H9 (cell line): Measurements from ENCODE around the gene HBD. TPM values are rescaled to one million over a fixed set of nuclear protein-coding genes. Genes with fewer than 3 reads are reported as not detected.

Experiments
- DNase-seq: peaks from one replicate; pipeline ENCODE4 v3.0.0-alpha.2; 2017
- H2AFZ ChIP-seq: one replicate; pipeline ENCODE4 v1.6.1; 2013; ENCODE audit warnings: mild to moderate bottlenecking, low read length, control low read depth, moderate library complexity
- H2AK5ac ChIP-seq: 2 replicates; pipeline ENCODE4 v1.6.1; 2013; ENCODE audit warnings: low read length, control low read depth, mixed read lengths; ENCODE audit not compliant: insufficient read length
- H2BK120ac ChIP-seq: one replicate; pipeline ENCODE4 v1.6.1; 2013; ENCODE audit warnings: low read depth, mild to moderate bottlenecking, low read length, control low read depth, inconsistent platforms; ENCODE audit not compliant: poor library complexity, severe bottlenecking
- H2BK12ac ChIP-seq: 2 replicates; pipeline ENCODE4 v1.6.1; 2013; ENCODE audit warnings: low read length, control low read depth, mixed read lengths, low read depth; ENCODE audit not compliant: insufficient read length
- H2BK15ac ChIP-seq: 2 replicates; pipeline ENCODE4 v1.6.1; 2013; ENCODE audit warnings: low read depth, low read length, control low read depth
- H2BK20ac ChIP-seq: one replicate; pipeline ENCODE4 v1.6.1; 2013; ENCODE audit warnings: low read depth, mild to moderate bottlenecking, low read length, control low read depth, inconsistent platforms; ENCODE audit not compliant: poor library complexity, severe bottlenecking
- H2BK5ac ChIP-seq: 2 replicates; pipeline ENCODE4 v1.6.1; 2013; ENCODE audit warnings: low read length, control low read depth, mixed read lengths; ENCODE audit not compliant: insufficient read length
- H3K14ac ChIP-seq: 2 replicates; pipeline ENCODE4 v1.6.1; 2013; ENCODE audit warnings: low read length, control low read depth; ENCODE audit not compliant: insufficient read depth
- H3K18ac ChIP-seq: 2 replicates; pipeline ENCODE4 v1.6.1; 2013; ENCODE audit warnings: low read depth, mild to moderate bottlenecking, mixed read lengths, low read length, control low read depth; ENCODE audit not compliant: insufficient read length
- H3K23ac ChIP-seq: 2 replicates; pipeline ENCODE4 v1.6.1; 2013; ENCODE audit warnings: low read length, control low read depth, mixed read lengths, low read depth; ENCODE audit not compliant: insufficient read length
- H3K23me2 ChIP-seq: 2 replicates; pipeline ENCODE4 v1.6.1; 2013; ENCODE audit warnings: low read depth, mild to moderate bottlenecking, mixed read lengths, low read length, control low read depth; ENCODE audit not compliant: insufficient read length, poor library complexity, severe bottlenecking
- H3K27ac ChIP-seq: 2 replicates; pipeline ENCODE4 v1.5.1; 2013; ENCODE audit warnings: low read length, control low read depth, mixed read lengths, low read depth; ENCODE audit not compliant: insufficient read length
- H3K27me3 ChIP-seq: 2 replicates; pipeline ENCODE4 v1.6.1; 2013; ENCODE audit warnings: low read length, control low read depth, inconsistent platforms; ENCODE audit not compliant: insufficient read depth
- H3K4ac ChIP-seq: 2 replicates; pipeline ENCODE4 v1.6.1; 2013; ENCODE audit warnings: low read depth, mild to moderate bottlenecking, control low read depth, inconsistent platforms, low read length, moderate library complexity
- H3K4me1 ChIP-seq: 2 replicates; pipeline ENCODE4 v1.6.1; 2013; ENCODE audit warnings: low read length, control low read depth, inconsistent platforms; ENCODE audit not compliant: insufficient read depth
- H3K4me2 ChIP-seq: 2 replicates; pipeline ENCODE4 v1.6.1; 2013; ENCODE audit warnings: low read length, control low read depth, mixed read lengths; ENCODE audit not compliant: insufficient read length, insufficient read depth
- H3K56ac ChIP-seq: 2 replicates; pipeline ENCODE4 v1.6.1; 2013; ENCODE audit warnings: low read depth, mild to moderate bottlenecking, mixed read lengths, low read length, control low read depth; ENCODE audit not compliant: insufficient read length
- H3K79me1 ChIP-seq: 2 replicates; pipeline ENCODE4 v1.6.1; 2013; ENCODE audit warnings: low read depth, mild to moderate bottlenecking, moderate library complexity, low read length, control low read depth, inconsistent platforms; ENCODE audit not compliant: insufficient read depth, poor library complexity, severe bottlenecking
- H3K79me2 ChIP-seq: 2 replicates; pipeline ENCODE4 v1.6.1; 2013; ENCODE audit warnings: low read length, control low read depth, inconsistent platforms; ENCODE audit not compliant: insufficient read depth
- H3K9ac ChIP-seq: 2 replicates; pipeline ENCODE4 v1.6.1; 2013; ENCODE audit warnings: low read length, control low read depth, mixed read lengths; ENCODE audit not compliant: insufficient read length; ENCODE audit errors: extremely low read depth
- H3K9me3 ChIP-seq: one replicate; pipeline ENCODE4 v1.6.1; 2013; ENCODE audit warnings: low read depth, low read length, inconsistent platforms; ENCODE audit not compliant: control insufficient read depth
- H3T11ph ChIP-seq: one replicate; pipeline ENCODE4 v1.6.1; 2013; ENCODE audit warnings: mild to moderate bottlenecking, low read length, control low read depth, inconsistent platforms
- H4K20me1 ChIP-seq: one replicate; pipeline ENCODE4 v1.6.1; 2013; ENCODE audit not compliant: control insufficient read depth, insufficient read length, insufficient read depth
- H4K5ac ChIP-seq: 2 replicates; pipeline ENCODE4 v1.6.1; 2013; ENCODE audit warnings: low read depth, mild to moderate bottlenecking, mixed read lengths, low read length, control low read depth; ENCODE audit not compliant: insufficient read length
- H4K8ac ChIP-seq: replicated peaks from 2 replicates; pipeline ENCODE4 v1.6.1; 2013; ENCODE audit warnings: low read length, control low read depth, mixed read lengths, low read depth; ENCODE audit not compliant: insufficient read length
- H4K91ac ChIP-seq: 2 replicates; pipeline ENCODE4 v1.6.1; 2013; ENCODE audit warnings: low read depth, mild to moderate bottlenecking, moderate library complexity, mixed read lengths, low read length, control low read depth; ENCODE audit not compliant: insufficient read length
- H3K27ac Mint-ChIP-seq, 3 experiments: 2 replicates in 2 of 3; 3 replicates in 1 of 3; pipeline ENCODE4 v1.8.0; 2020 to 2021; ENCODE audit warnings: mixed read lengths in 3 of 3, mild to moderate bottlenecking in 1 of 3, moderate library complexity in 1 of 3
- H3K27me3 Mint-ChIP-seq: 2 replicates; pipeline ENCODE4 v1.8.0; 2021; ENCODE audit warnings: low read depth, mild to moderate bottlenecking, moderate library complexity, mixed read lengths
- H3K36me3 Mint-ChIP-seq, 3 experiments: 2 replicates in 2 of 3; 3 replicates in 1 of 3; pipeline ENCODE4 v1.8.0; 2020 to 2021; ENCODE audit warnings: low read depth in 3 of 3, mixed read lengths in 3 of 3; ENCODE audit not compliant: insufficient read depth in 1 of 3
- H3K4me1 Mint-ChIP-seq, 2 experiments: 2 replicates each; pipeline ENCODE4 v1.8.0; 2020; ENCODE audit warnings: mixed read lengths in 2 of 2
- H3K4me3 Mint-ChIP-seq, 2 experiments: 2 replicates in 1 of 2; 3 replicates in 1 of 2; pipeline ENCODE4 v1.8.0; 2020 to 2021; ENCODE audit warnings: mild to moderate bottlenecking in 2 of 2, mixed read lengths in 2 of 2, moderate library complexity in 1 of 2
- H3K9me3 Mint-ChIP-seq, 2 experiments: 2 replicates in 1 of 2; 3 replicates in 1 of 2; pipeline ENCODE4 v1.8.0; 2020; ENCODE audit warnings: mild to moderate bottlenecking in 2 of 2, mixed read lengths in 2 of 2, moderate library complexity in 1 of 2
- total RNA-seq: library from RNA; stranded (reverse); gene quantifications from 2 replicates; pipeline ENCODE4 v1.2.1, GENCODE V29; 2021
- TF ChIP-seq, protein P1 (sequence below): fragments of 200-600 bp; sonication (generic); conservative IDR thresholded peaks from 3 replicates; pipeline ENCODE4 v1.8.0; 2021; ENCODE audit warnings: antibody characterized with exemption, mild to moderate bottlenecking

HBD gene
- total RNA-seq, 1 experiment from 2014 or later: not detected

DNA sequence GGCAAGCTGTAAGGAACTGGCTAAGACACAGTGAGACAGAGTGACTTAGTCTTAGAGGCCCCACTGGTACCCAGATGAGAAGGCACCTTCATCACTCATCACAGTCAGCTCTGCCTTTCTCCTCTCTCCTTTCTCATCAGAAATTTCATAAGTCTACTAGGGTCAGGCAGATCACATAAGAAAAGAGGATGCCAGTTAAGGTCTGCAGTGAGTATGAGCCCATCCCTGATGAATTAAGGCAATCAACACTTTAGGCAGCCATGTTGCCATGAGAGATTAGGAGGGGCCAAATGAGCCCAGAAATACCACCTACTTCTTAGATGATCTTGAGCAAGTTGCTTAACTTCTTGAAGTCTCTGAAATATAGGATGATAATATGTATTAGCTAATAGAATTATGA, 47.3 kb upstream of the HBD start:
- Histone ChIP-seq H3K4me1 (no peaks in the 10 kb centered on the region), H4K5ac (no peak overlapping the region), H2BK15ac (no peak overlapping the region), H3K27me3 (no peaks in the 10 kb centered on the region), H3K79me2 (no peaks in the 10 kb centered on the region), H3K18ac (no peak overlapping the region), H3T11ph (no peak overlapping the region), H3K9ac (no peak overlapping the region), H4K91ac (no peak overlapping the region), H3K23ac (no peak overlapping the region), H2BK5ac (no peak overlapping the region), H3K14ac (no peak overlapping the region), H3K4ac (no peak overlapping the region), H3K79me1 (no peaks in the 10 kb centered on the region), H4K20me1 (no peaks in the 10 kb centered on the region), H3K27ac (no peak overlapping the region), H3K4me2 (no peak overlapping the region), H2BK20ac (no peak overlapping the region), H3K23me2 (no peaks in the 10 kb centered on the region), H2BK12ac (no peak overlapping the region), H4K8ac (no peak overlapping the region), H2AK5ac (no peak overlapping the region), H2AFZ (no peak overlapping the region), H3K56ac (no peak overlapping the region), H3K9me3 (no peaks in the 10 kb centered on the region), H2BK120ac (no peak overlapping the region)
- Mint-ChIP-seq H3K4me1 (peaks cover 4 to 7% of the 10 kb centered on the region in 2 experiments), H3K4me3 (no peak overlapping the region), H3K9me3 (no peaks in the 10 kb centered on the region), H3K27me3 (no peaks in the 10 kb centered on the region; the same call in 1 of the 2 replicates), H3K27ac (no peak overlapping the region; a peak in 1 of 7 replicates), H3K36me3 (no peaks in the 10 kb centered on the region; a peak in 1 of 7 replicates)
- no peak for DNase-seq
- TF ChIP-seq, protein P1, sequence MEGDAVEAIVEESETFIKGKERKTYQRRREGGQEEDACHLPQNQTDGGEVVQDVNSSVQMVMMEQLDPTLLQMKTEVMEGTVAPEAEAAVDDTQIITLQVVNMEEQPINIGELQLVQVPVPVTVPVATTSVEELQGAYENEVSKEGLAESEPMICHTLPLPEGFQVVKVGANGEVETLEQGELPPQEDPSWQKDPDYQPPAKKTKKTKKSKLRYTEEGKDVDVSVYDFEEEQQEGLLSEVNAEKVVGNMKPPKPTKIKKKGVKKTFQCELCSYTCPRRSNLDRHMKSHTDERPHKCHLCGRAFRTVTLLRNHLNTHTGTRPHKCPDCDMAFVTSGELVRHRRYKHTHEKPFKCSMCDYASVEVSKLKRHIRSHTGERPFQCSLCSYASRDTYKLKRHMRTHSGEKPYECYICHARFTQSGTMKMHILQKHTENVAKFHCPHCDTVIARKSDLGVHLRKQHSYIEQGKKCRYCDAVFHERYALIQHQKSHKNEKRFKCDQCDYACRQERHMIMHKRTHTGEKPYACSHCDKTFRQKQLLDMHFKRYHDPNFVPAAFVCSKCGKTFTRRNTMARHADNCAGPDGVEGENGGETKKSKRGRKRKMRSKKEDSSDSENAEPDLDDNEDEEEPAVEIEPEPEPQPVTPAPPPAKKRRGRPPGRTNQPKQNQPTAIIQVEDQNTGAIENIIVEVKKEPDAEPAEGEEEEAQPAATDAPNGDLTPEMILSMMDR: no peak
